22Rv1 (cell line): ENCODE data around the gene TFDP1.

ENCODE experiments used
- ZFX ChIP-seq: fragments of 450-650 bp; IDR thresholded peaks from 2 replicates; pipeline ENCODE4 v1.6.1; 2017; ENCODE audit warnings: antibody characterized with exemption, borderline replicate concordance
- TF ChIP-seq, protein P1 (sequence below): fragments of 450-650 bp; IDR thresholded peaks from 2 replicates; pipeline ENCODE4 v1.5.1; 2017; ENCODE audit warnings: mild to moderate bottlenecking

DNA sequence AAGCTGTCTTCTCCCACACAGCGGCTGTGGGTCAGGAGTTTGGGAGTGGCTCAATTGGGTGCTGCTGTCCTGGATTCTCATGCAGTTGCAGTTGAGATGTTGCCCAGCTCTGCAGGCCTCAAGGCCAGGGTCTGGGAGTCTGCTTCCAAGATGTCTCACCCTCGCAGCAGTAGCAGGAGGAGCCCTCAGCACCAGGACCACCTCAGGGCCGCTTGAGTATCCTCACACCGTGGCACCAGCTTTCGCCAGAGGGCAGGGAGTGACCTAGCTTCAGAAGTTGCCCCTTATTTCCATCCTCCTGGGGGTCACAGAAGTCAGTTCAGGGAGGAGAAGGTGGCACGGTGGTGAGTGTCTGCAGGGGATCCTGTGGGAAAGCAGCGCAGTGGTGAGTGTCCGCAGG is 20.9 kb downstream of the TFDP1 start:
- TF ChIP-seq, protein P1, sequence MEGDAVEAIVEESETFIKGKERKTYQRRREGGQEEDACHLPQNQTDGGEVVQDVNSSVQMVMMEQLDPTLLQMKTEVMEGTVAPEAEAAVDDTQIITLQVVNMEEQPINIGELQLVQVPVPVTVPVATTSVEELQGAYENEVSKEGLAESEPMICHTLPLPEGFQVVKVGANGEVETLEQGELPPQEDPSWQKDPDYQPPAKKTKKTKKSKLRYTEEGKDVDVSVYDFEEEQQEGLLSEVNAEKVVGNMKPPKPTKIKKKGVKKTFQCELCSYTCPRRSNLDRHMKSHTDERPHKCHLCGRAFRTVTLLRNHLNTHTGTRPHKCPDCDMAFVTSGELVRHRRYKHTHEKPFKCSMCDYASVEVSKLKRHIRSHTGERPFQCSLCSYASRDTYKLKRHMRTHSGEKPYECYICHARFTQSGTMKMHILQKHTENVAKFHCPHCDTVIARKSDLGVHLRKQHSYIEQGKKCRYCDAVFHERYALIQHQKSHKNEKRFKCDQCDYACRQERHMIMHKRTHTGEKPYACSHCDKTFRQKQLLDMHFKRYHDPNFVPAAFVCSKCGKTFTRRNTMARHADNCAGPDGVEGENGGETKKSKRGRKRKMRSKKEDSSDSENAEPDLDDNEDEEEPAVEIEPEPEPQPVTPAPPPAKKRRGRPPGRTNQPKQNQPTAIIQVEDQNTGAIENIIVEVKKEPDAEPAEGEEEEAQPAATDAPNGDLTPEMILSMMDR = no peak
- no peak for TF ChIP-seq ZFX
